ENCODE measurements around the gene XG.

Gene XG

GRCh38 chrX:2831471-2832228, 79.8 kb downstream of the XG start:
- no peak for TF ChIP-seq Cebpa-rat (IDR thresholded peaks at IDR 0.05)

GRCh38 chrX:2837961-2838360, 86.1 kb downstream of the XG start:
- Histone ChIP-seq H3K4me1 (no peaks in the 10 kb centered on the region), H3K27me3 (no peaks in the 10 kb centered on the region), H3K9ac (no peak overlapping the region), H3K9me3 (peaks cover 60% of the 10 kb centered on the region), H3K36me3 (peaks cover 31% of the 10 kb centered on the region), H3K4me2 (no peak overlapping the region), H4K20me1 (no peaks in the 10 kb centered on the region), H3K4me3 (no peak overlapping the region), H3K27ac (no peak overlapping the region)
- no peak for TF ChIP-seq Cebpa-rat (IDR thresholded peaks at IDR 0.05)

More at GRCh38 chrX:2831471-2832228, 79.8 kb downstream of the XG start:
- Histone ChIP-seq H3K36me3 (peaks cover 9% of the 10 kb centered on the region), H3K27ac (no peak overlapping the region), H3K4me2 (no peak overlapping the region), H3K4me1 (peaks cover 19% of the 10 kb centered on the region), H3K9ac (no peak overlapping the region), H4K20me1 (no peaks in the 10 kb centered on the region), H3K4me3 (no peak overlapping the region), H3K27me3 (0 out of 2 replicates have a peak, but pooled peaks cover 2% of the 10 kb centered on the region), H3K9me3 (peaks cover 26% of the 10 kb centered on the region)

- Histone ChIP-seq H3K27ac (no peak overlapping the region), H3K9me3 (peaks cover 55% of the 10 kb centered on the region), H3K4me3 (no peak overlapping the region), H4K20me1 (no peaks in the 10 kb centered on the region), H3K36me3 (peaks cover 38% of the 10 kb centered on the region), H3K27me3 (no peaks in the 10 kb centered on the region), H3K4me1 (no peaks in the 10 kb centered on the region), H3K9ac (no peak overlapping the region), H3K4me2 (no peak overlapping the region)
- TF ChIP-seq Cebpa-rat (IDR thresholded peaks at IDR 0.05) = no peak
Measured at GRCh38 chrX:2840961-2841360, 89.1 kb downstream of the XG start.

- no peak overlapping the region for H3K4me2 ChIP-seq
- peaks cover 49% of the 10 kb centered on the region for H3K9me3 ChIP-seq
- H3K4me3 ChIP-seq = no peak overlapping the region
- H3K9ac ChIP-seq = no peak overlapping the region
- H3K4me1 ChIP-seq = no peaks in the 10 kb centered on the region
- H4K20me1 ChIP-seq = no peaks in the 10 kb centered on the region
- H3K27ac ChIP-seq = no peak overlapping the region
- no peak for TF ChIP-seq Cebpa-rat (IDR thresholded peaks at IDR 0.05)
- H3K36me3 ChIP-seq = peaks cover 32% of the 10 kb centered on the region
- no peaks in the 10 kb centered on the region for H3K27me3 ChIP-seq
Measured at GRCh38 chrX:2841537-2841936, 89.7 kb downstream of the XG start.

GRCh38 chrX:2846992-2847391, 95.2 kb downstream of the XG start:
- Histone ChIP-seq H3K4me1 (no peaks in the 10 kb centered on the region), H3K4me3 (no peak overlapping the region), H3K9me3 (peaks cover 13% of the 10 kb centered on the region), H3K36me3 (peaks cover 13% of the 10 kb centered on the region), H3K9ac (no peak overlapping the region), H3K27me3 (no peaks in the 10 kb centered on the region), H3K4me2 (no peak overlapping the region), H4K20me1 (no peaks in the 10 kb centered on the region), H3K27ac (no peak overlapping the region)
- TF ChIP-seq Cebpa-rat (IDR thresholded peaks at IDR 0.05) = no peak

- no peak overlapping the region for H3K4me2 ChIP-seq
- no peaks in the 10 kb centered on the region for H4K20me1 ChIP-seq
- no peak overlapping the region for H3K4me3 ChIP-seq
- H3K9ac ChIP-seq = no peak overlapping the region
- peaks cover 10% of the 10 kb centered on the region for H3K9me3 ChIP-seq
- H3K27ac ChIP-seq = no peak overlapping the region
- H3K27me3 ChIP-seq = no peaks in the 10 kb centered on the region
- no peak for TF ChIP-seq Cebpa-rat (IDR thresholded peaks at IDR 0.05)
- no peaks in the 10 kb centered on the region; the same call in 1 of the 2 replicates for H3K36me3 ChIP-seq
- no peaks in the 10 kb centered on the region for H3K4me1 ChIP-seq
Measured at GRCh38 chrX:2848871-2849301, 97.0 kb downstream of the XG start.

- H4K20me1 ChIP-seq = no peaks in the 10 kb centered on the region
- TF ChIP-seq Cebpa-rat (IDR thresholded peaks at IDR 0.05) = no peak
- H3K4me2 ChIP-seq = no peak overlapping the region
- no peak overlapping the region for H3K4me3 ChIP-seq
- H3K36me3 ChIP-seq = peaks cover 15% of the 10 kb centered on the region
- peaks cover 3% of the 10 kb centered on the region for H3K4me1 ChIP-seq
- H3K9me3 ChIP-seq = peaks cover 10% of the 10 kb centered on the region
- no peak overlapping the region for H3K27ac ChIP-seq
- no peaks in the 10 kb centered on the region for H3K27me3 ChIP-seq
- H3K9ac ChIP-seq = no peak overlapping the region
Measured at GRCh38 chrX:2854918-2855317, 103.1 kb downstream of the XG start.

GRCh38 chrX:2855761-2856160, 103.9 kb downstream of the XG start:
- no peak for TF ChIP-seq Cebpa-rat (IDR thresholded peaks at IDR 0.05)
- H3K4me3 ChIP-seq = no peak overlapping the region
- peaks cover 16% of the 10 kb centered on the region for H3K36me3 ChIP-seq
- H3K9ac ChIP-seq = no peak overlapping the region
- H3K4me1 ChIP-seq = peaks cover 9% of the 10 kb centered on the region
- H3K4me2 ChIP-seq = no peak overlapping the region
- H3K9me3 ChIP-seq = peaks cover 10% of the 10 kb centered on the region
- no peaks in the 10 kb centered on the region for H3K27me3 ChIP-seq
- H3K27ac ChIP-seq = no peak overlapping the region
- no peaks in the 10 kb centered on the region for H4K20me1 ChIP-seq

- no peak for TF ChIP-seq Cebpa-rat (IDR thresholded peaks at IDR 0.05)
- H3K9ac ChIP-seq = no peak overlapping the region
- no peaks in the 10 kb centered on the region for H3K27me3 ChIP-seq
- H4K20me1 ChIP-seq = no peaks in the 10 kb centered on the region
- H3K4me3 ChIP-seq = no peak overlapping the region
- peaks cover 9% of the 10 kb centered on the region for H3K4me1 ChIP-seq
- H3K36me3 ChIP-seq = peaks cover 31% of the 10 kb centered on the region
- no peak overlapping the region for H3K27ac ChIP-seq
- no peak overlapping the region for H3K4me2 ChIP-seq
- peaks cover 3% of the 10 kb centered on the region; the same call in 1 of the 2 replicates for H3K9me3 ChIP-seq
Measured at GRCh38 chrX:2857566-2857965, 105.7 kb downstream of the XG start.

- Histone ChIP-seq H3K4me3 (no peak overlapping the region), H3K9me3 (no peaks in the 10 kb centered on the region), H4K20me1 (no peaks in the 10 kb centered on the region), H3K27ac (no peak overlapping the region), H3K9ac (no peak overlapping the region), H3K4me1 (peaks cover 9% of the 10 kb centered on the region), H3K27me3 (no peaks in the 10 kb centered on the region), H3K4me2 (no peak overlapping the region), H3K36me3 (peaks cover 31% of the 10 kb centered on the region)
- no peak for TF ChIP-seq Cebpa-rat (IDR thresholded peaks at IDR 0.05)
Measured at GRCh38 chrX:2859197-2859797, 107.5 kb downstream of the XG start.

Data from BLaER1 (cell line).